Measurements from ENCODE around the gene GIPC3. TPM values are rescaled to one million over a fixed set of nuclear protein-coding genes. Genes with fewer than 3 reads are reported as not detected.
"Not testable (repeated sequence)": the region's sequence is repeated elsewhere in the genome, so short reads cannot be mapped to it uniquely, and the experiment has no call there.

GIPC3 gene
- total and polyA plus RNA-seq, 4 donors = 0.23 to 0.95 (median 0.25) TPM

DNA sequence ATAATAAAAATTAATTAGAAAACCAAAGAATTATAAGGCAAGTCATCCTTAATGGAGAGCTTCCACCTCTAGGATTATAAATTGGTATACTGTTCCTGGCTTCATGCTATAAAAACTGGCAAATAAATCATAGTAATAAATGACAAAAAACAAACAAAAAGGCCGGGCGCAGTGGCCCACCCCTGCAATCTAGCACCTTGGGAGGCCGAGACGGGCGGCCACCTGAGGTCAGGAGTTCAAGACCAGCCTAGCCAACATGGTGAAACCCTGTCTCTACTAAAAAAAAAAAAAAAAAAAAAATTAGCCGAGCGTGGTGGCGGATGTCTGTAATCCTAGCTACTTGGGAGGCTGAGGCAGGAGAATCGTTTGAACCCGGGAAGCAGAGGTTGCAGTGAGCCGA lies 15.2 kb upstream of the GIPC3 start:
- WGBS = 76% methylated on average over 11 of the region's 11 CpGs
- peaks cover 3 to 13% (median 9%) of the 10 kb centered on the region in 4 donors for H3K4me1 ChIP-seq (ENCODE audit: control insufficient read depth in 4 of 4, insufficient read depth in 4 of 4, low read length in 3 of 4)
- H3K9me3 ChIP-seq (ENCODE audit: control insufficient read depth in 4 of 4, low read length in 3 of 4); DNase-seq (ENCODE audit: low spot score); H3K27ac ChIP-seq (ENCODE audit: low read depth in 1 of 2, low read length in 2 of 2); H3K9ac ChIP-seq (ENCODE audit: low read depth in 1 of 2, low read length in 2 of 2); H3K27me3 ChIP-seq (ENCODE audit: control insufficient read depth in 4 of 4, insufficient read depth in 4 of 4, low read length in 3 of 4); H3K4me3 ChIP-seq (ENCODE audit: low read depth in 1 of 3, low read length in 3 of 3); H3K36me3 ChIP-seq (ENCODE audit: control insufficient read depth in 4 of 4, insufficient read depth in 3 of 4, low read depth in 1 of 4, low read length in 3 of 4): not testable (repeated sequence)

DNA sequence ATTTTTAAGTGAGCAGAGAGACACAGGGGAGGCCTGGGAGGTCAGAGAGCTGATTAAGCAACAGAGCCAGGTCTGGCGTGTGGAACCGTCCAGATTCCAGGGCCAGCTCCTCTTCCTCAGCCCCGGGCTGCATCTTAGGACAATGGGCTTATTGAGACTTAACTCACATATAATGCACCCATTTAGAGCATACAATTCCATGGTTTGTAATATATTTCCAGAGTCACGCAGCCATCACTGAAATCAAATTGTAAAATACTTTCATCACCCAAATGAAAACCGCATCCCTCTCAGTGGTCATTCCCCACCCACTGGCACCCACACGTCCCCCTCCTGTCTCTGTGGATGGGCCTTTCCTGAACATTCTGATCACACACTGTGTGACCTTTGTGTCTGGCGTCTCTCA lies 14.7 kb upstream of the GIPC3 start:
- no peaks in the 10 kb centered on the region for H3K9me3 ChIP-seq (ENCODE audit: control insufficient read depth in 4 of 4, low read length in 3 of 4)
- 70% methylated on average over 7 of the region's 7 CpGs for WGBS
- no peaks in the 10 kb centered on the region for H3K27me3 ChIP-seq (ENCODE audit: control insufficient read depth in 4 of 4, insufficient read depth in 4 of 4, low read length in 3 of 4)
- no peak overlapping the region for H3K9ac ChIP-seq (ENCODE audit: low read depth in 1 of 2, low read length in 2 of 2)
- no peak overlapping the region for H3K27ac ChIP-seq (ENCODE audit: low read depth in 1 of 2, low read length in 2 of 2)
- peaks cover 0 to 2% (median 0%) of the 10 kb centered on the region in 4 donors for H3K36me3 ChIP-seq (ENCODE audit: control insufficient read depth in 4 of 4, insufficient read depth in 3 of 4, low read depth in 1 of 4, low read length in 3 of 4)
- no peak for DNase-seq (ENCODE audit: low spot score)
- no peak overlapping the region for H3K4me3 ChIP-seq (ENCODE audit: low read depth in 1 of 3, low read length in 3 of 3)
- TF ChIP-seq, protein P1, sequence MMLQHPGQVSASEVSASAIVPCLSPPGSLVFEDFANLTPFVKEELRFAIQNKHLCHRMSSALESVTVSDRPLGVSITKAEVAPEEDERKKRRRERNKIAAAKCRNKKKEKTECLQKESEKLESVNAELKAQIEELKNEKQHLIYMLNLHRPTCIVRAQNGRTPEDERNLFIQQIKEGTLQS (IDR thresholded peaks at IDR 0.05) = no peak
- TF ChIP-seq RAD21 (IDR thresholded peaks at IDR 0.05) (no peak), GABPA (IDR thresholded peaks at IDR 0.05 in 1 of 2, conservative IDR thresholded peaks at IDR 0.05 in 1 of 2) (no peak), EGR1 (IDR thresholded peaks at IDR 0.05; ENCODE audit: low read depth in 2 of 2) (no peak), RXRA (IDR thresholded peaks at IDR 0.05) (no peak), HNF4G (IDR thresholded peaks at IDR 0.05) (no peak), FOXA2 (IDR thresholded peaks at IDR 0.05) (no peak), TAF1 (conservative IDR thresholded peaks at IDR 0.05) (no peak), NR2F2 (IDR thresholded peaks at IDR 0.05) (no peak), YY1 (IDR thresholded peaks at IDR 0.05) (no peak)
- TF ChIP-seq, protein P2, sequence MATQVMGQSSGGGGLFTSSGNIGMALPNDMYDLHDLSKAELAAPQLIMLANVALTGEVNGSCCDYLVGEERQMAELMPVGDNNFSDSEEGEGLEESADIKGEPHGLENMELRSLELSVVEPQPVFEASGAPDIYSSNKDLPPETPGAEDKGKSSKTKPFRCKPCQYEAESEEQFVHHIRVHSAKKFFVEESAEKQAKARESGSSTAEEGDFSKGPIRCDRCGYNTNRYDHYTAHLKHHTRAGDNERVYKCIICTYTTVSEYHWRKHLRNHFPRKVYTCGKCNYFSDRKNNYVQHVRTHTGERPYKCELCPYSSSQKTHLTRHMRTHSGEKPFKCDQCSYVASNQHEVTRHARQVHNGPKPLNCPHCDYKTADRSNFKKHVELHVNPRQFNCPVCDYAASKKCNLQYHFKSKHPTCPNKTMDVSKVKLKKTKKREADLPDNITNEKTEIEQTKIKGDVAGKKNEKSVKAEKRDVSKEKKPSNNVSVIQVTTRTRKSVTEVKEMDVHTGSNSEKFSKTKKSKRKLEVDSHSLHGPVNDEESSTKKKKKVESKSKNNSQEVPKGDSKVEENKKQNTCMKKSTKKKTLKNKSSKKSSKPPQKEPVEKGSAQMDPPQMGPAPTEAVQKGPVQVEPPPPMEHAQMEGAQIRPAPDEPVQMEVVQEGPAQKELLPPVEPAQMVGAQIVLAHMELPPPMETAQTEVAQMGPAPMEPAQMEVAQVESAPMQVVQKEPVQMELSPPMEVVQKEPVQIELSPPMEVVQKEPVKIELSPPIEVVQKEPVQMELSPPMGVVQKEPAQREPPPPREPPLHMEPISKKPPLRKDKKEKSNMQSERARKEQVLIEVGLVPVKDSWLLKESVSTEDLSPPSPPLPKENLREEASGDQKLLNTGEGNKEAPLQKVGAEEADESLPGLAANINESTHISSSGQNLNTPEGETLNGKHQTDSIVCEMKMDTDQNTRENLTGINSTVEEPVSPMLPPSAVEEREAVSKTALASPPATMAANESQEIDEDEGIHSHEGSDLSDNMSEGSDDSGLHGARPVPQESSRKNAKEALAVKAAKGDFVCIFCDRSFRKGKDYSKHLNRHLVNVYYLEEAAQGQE (IDR thresholded peaks at IDR 0.05) = no peak
- TF ChIP-seq, protein P3, sequence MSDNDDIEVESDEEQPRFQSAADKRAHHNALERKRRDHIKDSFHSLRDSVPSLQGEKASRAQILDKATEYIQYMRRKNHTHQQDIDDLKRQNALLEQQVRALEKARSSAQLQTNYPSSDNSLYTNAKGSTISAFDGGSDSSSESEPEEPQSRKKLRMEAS (IDR thresholded peaks at IDR 0.05) = no peak
- TF ChIP-seq, protein P4, sequence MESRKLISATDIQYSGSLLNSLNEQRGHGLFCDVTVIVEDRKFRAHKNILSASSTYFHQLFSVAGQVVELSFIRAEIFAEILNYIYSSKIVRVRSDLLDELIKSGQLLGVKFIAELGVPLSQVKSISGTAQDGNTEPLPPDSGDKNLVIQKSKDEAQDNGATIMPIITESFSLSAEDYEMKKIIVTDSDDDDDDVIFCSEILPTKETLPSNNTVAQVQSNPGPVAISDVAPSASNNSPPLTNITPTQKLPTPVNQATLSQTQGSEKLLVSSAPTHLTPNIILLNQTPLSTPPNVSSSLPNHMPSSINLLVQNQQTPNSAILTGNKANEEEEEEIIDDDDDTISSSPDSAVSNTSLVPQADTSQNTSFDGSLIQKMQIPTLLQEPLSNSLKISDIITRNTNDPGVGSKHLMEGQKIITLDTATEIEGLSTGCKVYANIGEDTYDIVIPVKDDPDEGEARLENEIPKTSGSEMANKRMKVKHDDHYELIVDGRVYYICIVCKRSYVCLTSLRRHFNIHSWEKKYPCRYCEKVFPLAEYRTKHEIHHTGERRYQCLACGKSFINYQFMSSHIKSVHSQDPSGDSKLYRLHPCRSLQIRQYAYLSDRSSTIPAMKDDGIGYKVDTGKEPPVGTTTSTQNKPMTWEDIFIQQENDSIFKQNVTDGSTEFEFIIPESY (IDR thresholded peaks at IDR 0.05) = no peak
- H3K4me1 ChIP-seq (ENCODE audit: control insufficient read depth in 4 of 4, insufficient read depth in 4 of 4, low read length in 3 of 4) = peaks cover 3 to 13% (median 9%) of the 10 kb centered on the region in 4 donors
